HEK293 (cell line): Measurements from ENCODE around the gene PRKCE.
A peak's percentile ranks its signal among the peaks of the same experiment; 100 is the strongest.

Source experiments
- CTCF ChIA-PET: fragments of 350-600 bp; formaldehyde crosslinking; extraction: SDS; loops from one replicate; lab custom pipeline; 2021; ENCODE audit warnings: antibody characterized with exemption; lab: Yijun Ruan, JAX
- POLR2A ChIA-PET: fragments of 300-600 bp; formaldehyde crosslinking; extraction: SDS; loops from one replicate; lab custom pipeline; 2020; ENCODE audit warnings: antibody characterized with exemption, inconsistent platforms; lab: Yijun Ruan, JAX
- H3K27ac ChIP-seq: fragments of 200-500 bp; sonication (Bioruptor generic); 2 replicates; pipeline ENCODE4 v1.5.1; 2014; ENCODE audit warnings: low read depth, low read length, control low read depth, inconsistent platforms; ENCODE audit errors: extremely low read depth
- H3K36me3 ChIP-seq, 2 experiments: fragments of 200-500 bp in 1 of 2; sonication (Bioruptor generic) in 1 of 2; 1 replicate in 1 of 2; 2 replicates in 1 of 2; pipeline ENCODE4 v1.5.1; 2014 to 2017; ENCODE audit warnings: inconsistent platforms in 2 of 2, low read length in 2 of 2; ENCODE audit not compliant: control insufficient read depth in 2 of 2, insufficient read depth in 1 of 2
- H3K4me1 ChIP-seq: fragments of 200-500 bp; sonication (Bioruptor generic); 2 replicates; pipeline ENCODE4 v1.5.1; 2014; ENCODE audit warnings: mild to moderate bottlenecking, low read length, inconsistent platforms; ENCODE audit not compliant: control insufficient read depth, insufficient read depth
- H3K4me3 ChIP-seq: 2 replicates; pipeline ENCODE4 v1.5.1; 2011; ENCODE audit warnings: low read depth, mild to moderate bottlenecking, control low read depth, low read length, moderate library complexity
- H3K9me3 ChIP-seq: fragments of 200-500 bp; sonication (Bioruptor generic); 2 replicates; pipeline ENCODE4 v1.5.1; 2014; ENCODE audit warnings: low read depth, low read length, inconsistent platforms; ENCODE audit not compliant: control insufficient read depth, insufficient read depth
- KLF17 ChIP-seq: fragments of 450-650 bp; formaldehyde crosslinking; IDR thresholded peaks from 2 replicates; pipeline ENCODE4 v1.5.1; 2016; ENCODE audit warnings: missing biosample characterization, missing genetic modification characterization
- MEIS1 ChIP-seq: sonication (generic); formaldehyde crosslinking; IDR thresholded peaks from 2 replicates; pipeline ENCODE4 v1.8.1; 2022; ENCODE audit warnings: missing genetic modification reagents, mild to moderate bottlenecking, borderline replicate concordance
- OSR2 ChIP-seq: fragments of 450-650 bp; formaldehyde crosslinking; IDR thresholded peaks from 2 replicates; pipeline ENCODE4 v1.5.1; 2016; ENCODE audit warnings: missing biosample characterization, missing genetic modification characterization
- RBAK ChIP-seq: fragments of 450-650 bp; formaldehyde crosslinking; IDR thresholded peaks from 2 replicates; pipeline ENCODE4 v1.5.1; 2016; ENCODE audit warnings: missing biosample characterization, missing genetic modification characterization
- SALL2 ChIP-seq: fragments of 450-650 bp; formaldehyde crosslinking; IDR thresholded peaks from 2 replicates; pipeline ENCODE4 v1.5.0; 2017; ENCODE audit warnings: missing biosample characterization, mild to moderate bottlenecking, missing genetic modification characterization, borderline replicate concordance
- SP3 ChIP-seq: fragments of 450-650 bp; formaldehyde crosslinking; IDR thresholded peaks from 2 replicates; pipeline ENCODE4 v1.5.1; 2016; ENCODE audit warnings: missing biosample characterization, missing genetic modification characterization
- SP7 ChIP-seq: fragments of 450-650 bp; formaldehyde crosslinking; IDR thresholded peaks from 2 replicates; pipeline ENCODE4 v1.5.1; 2016; ENCODE audit warnings: missing biosample characterization, missing genetic modification characterization
- WT1 ChIP-seq: fragments of 450-650 bp; formaldehyde crosslinking; IDR thresholded peaks from 2 replicates; pipeline ENCODE4 v1.5.1; 2016; ENCODE audit warnings: missing biosample characterization, missing genetic modification characterization
- ZBTB21 ChIP-seq: fragments of 450-650 bp; formaldehyde crosslinking; IDR thresholded peaks from 2 replicates; pipeline ENCODE4 v1.5.1; 2017; ENCODE audit warnings: missing biosample characterization, missing genetic modification characterization
- ZBTB48 ChIP-seq: fragments of 450-650 bp; formaldehyde crosslinking; IDR thresholded peaks from 2 replicates; pipeline ENCODE4 v1.5.1; 2016; ENCODE audit warnings: missing biosample characterization, missing genetic modification characterization
- ZNF146 ChIP-seq: fragments of 450-650 bp; formaldehyde crosslinking; IDR thresholded peaks from 2 replicates; pipeline ENCODE4 v1.5.1; 2016; ENCODE audit warnings: missing biosample characterization, missing genetic modification characterization
- ZNF24 ChIP-seq: fragments of 450-650 bp; formaldehyde crosslinking; IDR thresholded peaks from 2 replicates; pipeline ENCODE4 v1.5.1; 2016; ENCODE audit warnings: missing biosample characterization, missing genetic modification characterization
- ZNF26 ChIP-seq: fragments of 450-650 bp; formaldehyde crosslinking; IDR thresholded peaks from 2 replicates; pipeline ENCODE4 v1.5.1; 2016; ENCODE audit warnings: missing biosample characterization, missing genetic modification characterization
- ZNF302 ChIP-seq: fragments of 450-650 bp; formaldehyde crosslinking; IDR thresholded peaks from 2 replicates; pipeline ENCODE4 v1.5.1; 2016; ENCODE audit warnings: missing biosample characterization, missing genetic modification characterization, low read depth
- ZNF350 ChIP-seq: fragments of 450-650 bp; formaldehyde crosslinking; IDR thresholded peaks from 2 replicates; pipeline ENCODE4 v1.5.0; 2017; ENCODE audit warnings: missing biosample characterization, mild to moderate bottlenecking, missing genetic modification characterization
- ZNF521 ChIP-seq: fragments of 450-650 bp; formaldehyde crosslinking; IDR thresholded peaks from 2 replicates; pipeline ENCODE4 v1.5.1; 2017; ENCODE audit warnings: missing biosample characterization, mild to moderate bottlenecking, missing genetic modification characterization
- ZNF544 ChIP-seq: fragments of 450-650 bp; formaldehyde crosslinking; IDR thresholded peaks from 2 replicates; pipeline ENCODE4 v1.5.0; 2017; ENCODE audit warnings: missing biosample characterization, missing genetic modification characterization
- ZNF561 ChIP-seq: fragments of 450-650 bp; IDR thresholded peaks from 2 replicates; pipeline ENCODE4 v1.5.1; 2018; ENCODE audit warnings: missing biosample characterization, missing genetic modification characterization, borderline replicate concordance
- ZNF629 ChIP-seq: fragments of 450-650 bp; formaldehyde crosslinking; IDR thresholded peaks from 2 replicates; pipeline ENCODE4 v1.5.1; 2017; ENCODE audit warnings: missing biosample characterization, missing genetic modification characterization
- ZNF654 ChIP-seq: fragments of 450-650 bp; formaldehyde crosslinking; IDR thresholded peaks from 2 replicates; pipeline ENCODE4 v1.5.1; 2016; ENCODE audit warnings: low read depth, missing biosample characterization, missing genetic modification characterization
- ZNF670 ChIP-seq: fragments of 450-650 bp; formaldehyde crosslinking; IDR thresholded peaks from 2 replicates; pipeline ENCODE4 v1.5.1; 2016; ENCODE audit warnings: missing biosample characterization, missing genetic modification characterization, low read depth
- ZNF768 ChIP-seq: fragments of 450-650 bp; formaldehyde crosslinking; IDR thresholded peaks from 2 replicates; pipeline ENCODE4 v1.5.1; 2018; ENCODE audit warnings: missing biosample characterization, mild to moderate bottlenecking, missing genetic modification characterization
- TF ChIP-seq, protein P1 (sequence below): fragments of 450-650 bp; formaldehyde crosslinking; IDR thresholded peaks from 2 replicates; pipeline ENCODE4 v1.5.1; 2017; ENCODE audit warnings: missing biosample characterization, missing genetic modification characterization
- TF ChIP-seq, protein P2 (sequence below): fragments of 450-650 bp; formaldehyde crosslinking; IDR thresholded peaks from 2 replicates; pipeline ENCODE4 v1.5.1; 2016; ENCODE audit warnings: missing biosample characterization, missing genetic modification characterization

Gene PRKCE

GRCh38 chr2:45778720-45779171, 127.3 kb downstream of the PRKCE start:
- Histone ChIP-seq H3K27ac (no peak overlapping the region), H3K4me3 (no peak overlapping the region), H3K36me3 (no peaks in the 10 kb centered on the region), H3K9me3 (no peaks in the 10 kb centered on the region), H3K4me1 (no peaks in the 10 kb centered on the region; the same call in 1 of the 2 replicates)
- TF ChIP-seq ZNF654 (tag by site-specific recombination): peak; percentile 56
- no peak for TF ChIP-seq OSR2 (tag by site-specific recombination)
- 0 out of 2 replicates have a peak, but pooled peaks have one; percentile 14 for TF ChIP-seq SP3 (tag by site-specific recombination)
- TF ChIP-seq ZNF768 (tag by site-specific recombination): no peak
- ChIA-PET CTCF (interaction anchor here (0.6 to 3.9 kb wide), 39 partner anchors 8 to 649 kb away, joined by 3 to 39 read pairs (median 4); no protein-coding TSS in a partner anchor), POLR2A (interaction anchor here (0.6 to 0.7 kb wide), 2 partner anchors 126 to 129 kb away, joined by 3 read pairs; no protein-coding TSS in a partner anchor)

DNA sequence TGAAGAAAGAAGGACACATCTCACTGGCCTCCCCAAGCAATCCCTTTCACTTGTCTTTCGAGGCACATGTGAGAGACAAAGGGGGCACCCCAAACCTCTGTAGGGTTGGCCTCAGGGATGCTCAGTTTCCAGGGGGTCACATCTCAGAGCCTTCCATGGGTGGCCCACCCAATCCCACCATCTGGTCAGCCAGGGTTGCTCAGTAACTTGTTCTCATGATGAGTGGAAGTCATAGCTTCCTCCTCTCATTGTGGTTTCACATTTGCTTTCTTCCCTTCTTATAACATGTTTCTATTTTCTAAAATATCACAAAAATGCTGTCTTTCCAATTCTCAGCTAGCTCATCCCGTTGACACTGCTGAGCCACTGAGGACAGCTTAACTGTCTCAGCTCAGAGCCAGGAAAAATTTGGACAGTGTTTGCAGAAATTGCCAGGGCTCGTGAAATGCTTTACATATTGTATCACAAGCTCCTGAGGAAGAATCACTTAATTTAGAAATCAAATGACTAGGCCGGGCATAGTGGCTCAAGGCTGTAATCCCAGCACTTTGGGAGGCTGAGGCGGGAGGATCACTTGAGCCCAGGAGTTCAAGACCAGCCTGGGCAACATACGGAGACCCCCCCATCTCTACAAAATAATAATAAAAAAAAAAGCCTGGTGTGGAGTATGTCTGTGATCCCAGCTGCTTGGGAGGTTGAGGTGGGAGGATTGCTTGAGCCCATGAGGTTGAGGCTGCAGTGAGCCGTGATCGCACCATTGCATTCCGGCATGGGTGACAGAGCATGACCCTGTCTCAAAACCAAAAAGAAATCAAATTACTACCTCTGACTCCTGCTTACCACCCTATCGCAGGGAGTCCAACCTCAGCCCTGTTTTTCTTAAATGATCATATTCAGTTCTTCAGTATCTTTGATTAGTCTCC, 129.3 kb downstream of the PRKCE start:
- ChIA-PET CTCF (interaction anchor here (0.6 to 3.9 kb wide), 9 partner anchors 10 to 158 kb away, joined by 3 to 39 read pairs (median 4); no protein-coding TSS in a partner anchor), POLR2A (no interaction called here)
- H3K4me3 ChIP-seq: no peak overlapping the region

More for the DNA sequence above, 129.3 kb downstream of the PRKCE start:
- no peaks in the 10 kb centered on the region for H3K9me3 ChIP-seq
- no peak for TF ChIP-seq ZNF521 (tag by site-specific recombination)
- TF ChIP-seq ZNF24 (tag by site-specific recombination): no peak
- TF ChIP-seq, protein P1, sequence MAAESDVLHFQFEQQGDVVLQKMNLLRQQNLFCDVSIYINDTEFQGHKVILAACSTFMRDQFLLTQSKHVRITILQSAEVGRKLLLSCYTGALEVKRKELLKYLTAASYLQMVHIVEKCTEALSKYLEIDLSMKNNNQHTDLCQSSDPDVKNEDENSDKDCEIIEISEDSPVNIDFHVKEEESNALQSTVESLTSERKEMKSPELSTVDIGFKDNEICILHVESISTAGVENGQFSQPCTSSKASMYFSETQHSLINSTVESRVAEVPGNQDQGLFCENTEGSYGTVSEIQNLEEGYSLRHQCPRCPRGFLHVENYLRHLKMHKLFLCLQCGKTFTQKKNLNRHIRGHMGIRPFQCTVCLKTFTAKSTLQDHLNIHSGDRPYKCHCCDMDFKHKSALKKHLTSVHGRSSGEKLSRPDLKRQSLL (tag by site-specific recombination): no peak
- TF ChIP-seq ZNF561 (tag by site-specific recombination): no peak
- no peak for TF ChIP-seq ZBTB48 (tag by site-specific recombination)
- TF ChIP-seq ZNF26 (tag by site-specific recombination): no peak
- no peak for TF ChIP-seq SP7 (tag by site-specific recombination)
- TF ChIP-seq ZNF350 (tag by site-specific recombination): no peak
- TF ChIP-seq ZNF302: no peak
- no peak for TF ChIP-seq ZNF146 (tag by site-specific recombination)
- no peak for TF ChIP-seq ZNF544 (tag by site-specific recombination)
- TF ChIP-seq WT1 (tag by site-specific recombination): no peak
- TF ChIP-seq ZNF670: no peak
- TF ChIP-seq, protein P2, sequence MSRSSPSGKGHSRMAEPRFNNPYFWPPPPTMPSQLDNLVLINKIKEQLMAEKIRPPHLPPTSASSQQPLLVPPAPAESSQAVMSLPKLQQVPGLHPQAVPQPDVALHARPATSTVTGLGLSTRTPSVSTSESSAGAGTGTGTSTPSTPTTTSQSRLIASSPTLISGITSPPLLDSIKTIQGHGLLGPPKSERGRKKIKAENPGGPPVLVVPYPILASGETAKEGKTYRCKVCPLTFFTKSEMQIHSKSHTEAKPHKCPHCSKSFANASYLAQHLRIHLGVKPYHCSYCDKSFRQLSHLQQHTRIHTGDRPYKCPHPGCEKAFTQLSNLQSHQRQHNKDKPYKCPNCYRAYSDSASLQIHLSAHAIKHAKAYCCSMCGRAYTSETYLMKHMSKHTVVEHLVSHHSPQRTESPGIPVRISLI (tag by site-specific recombination): no peak
- TF ChIP-seq RBAK (tag by site-specific recombination): no peak
- no peak for TF ChIP-seq SALL2 (tag by site-specific recombination)
- TF ChIP-seq ZBTB21: no peak
- TF ChIP-seq KLF17: no peak
- no peak for TF ChIP-seq ZNF629 (tag by site-specific recombination)
- no peak for TF ChIP-seq MEIS1 (CRISPR knock-in tag)
- no peaks in the 10 kb centered on the region; the same call in 1 of the 2 replicates for H3K4me1 ChIP-seq
- no peak overlapping the region for H3K27ac ChIP-seq
- no peaks in the 10 kb centered on the region for H3K36me3 ChIP-seq
